ENCODE measurements around the gene GPR39. TPM values are rescaled to one million over a fixed set of nuclear protein-coding genes. Genes with fewer than 3 reads are reported as not detected.

Gene GPR39
- total RNA-seq, 2 experiments from 2014 or later: not detected

GRCh38 chr2:132559326-132559725, 142.7 kb downstream of the GPR39 start:
- H3K4me3 Mint-ChIP-seq: no peak overlapping the region
- H3K9me3 Mint-ChIP-seq (ENCODE audit: low read depth): no peaks in the 10 kb centered on the region
- H3K27ac Mint-ChIP-seq: no peak overlapping the region
- intact Hi-C loops (cut with DNase I, micrococcal nuclease): no loop called here
- no peaks in the 10 kb centered on the region for H3K36me3 Mint-ChIP-seq (ENCODE audit: low read depth)
- DNase-seq: no peak
- ChIA-PET POLR2A (no interaction called here), CTCF (interaction anchor here (0.7 to 1.4 kb wide), 2 partner anchors 12 to 89 kb away, joined by 3 to 4 read pairs; no protein-coding TSS in a partner anchor)
- no peaks in the 10 kb centered on the region for H3K27me3 Mint-ChIP-seq
- no peaks in the 10 kb centered on the region for H3K4me1 Mint-ChIP-seq
- no peak for ATAC-seq

DNA sequence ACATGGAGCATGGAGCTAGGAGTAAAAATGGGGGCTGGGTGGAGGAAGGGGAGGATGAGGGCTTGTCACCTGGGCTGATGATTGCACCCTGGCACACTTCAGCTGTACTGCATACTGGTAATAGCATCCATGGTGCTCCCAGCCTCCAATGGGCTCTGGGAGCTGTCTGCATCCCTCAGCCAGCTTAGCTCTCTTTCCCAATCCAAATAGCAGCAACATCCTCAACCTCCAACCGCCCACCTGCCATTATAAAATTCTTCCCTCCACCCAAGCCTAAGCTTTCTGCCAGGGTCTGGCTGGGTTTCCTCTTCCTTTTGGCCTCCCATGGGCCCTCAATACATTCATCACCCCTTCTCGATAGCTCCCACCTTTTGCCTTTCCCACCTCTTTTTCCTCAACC, 143.3 kb downstream of the GPR39 start:
- POLR2A ChIA-PET: no interaction called here
- Mint-ChIP-seq H3K4me3 (no peak overlapping the region), H3K9me3 (ENCODE audit: low read depth) (no peaks in the 10 kb centered on the region), H3K27ac (no peak overlapping the region), H3K27me3 (no peaks in the 10 kb centered on the region), H3K36me3 (ENCODE audit: low read depth) (no peaks in the 10 kb centered on the region), H3K4me1 (no peaks in the 10 kb centered on the region)
- ATAC-seq: no peak
- intact Hi-C loops (cut with DNase I, micrococcal nuclease): no loop called here
- CTCF ChIA-PET: no interaction called here
- no peak for DNase-seq

- POLR2A ChIA-PET: no interaction called here
- intact Hi-C loops (cut with DNase I, micrococcal nuclease): no loop called here
- DNase-seq (no peak), ATAC-seq (no peak)
- no peak overlapping the region for H3K27ac Mint-ChIP-seq
- no peaks in the 10 kb centered on the region for H3K36me3 Mint-ChIP-seq (ENCODE audit: low read depth)
- H3K4me3 Mint-ChIP-seq: no peak overlapping the region
- no peaks in the 10 kb centered on the region for H3K4me1 Mint-ChIP-seq
- CTCF ChIA-PET: no interaction called here
- H3K27me3 Mint-ChIP-seq: no peaks in the 10 kb centered on the region
- no peaks in the 10 kb centered on the region for H3K9me3 Mint-ChIP-seq (ENCODE audit: low read depth)
These were observed 144.0 kb downstream of the GPR39 start for GRCh38 chr2:132560562-132560961.

GRCh38 chr2:132562245-132562644, 145.6 kb downstream of the GPR39 start:
- CTCF ChIA-PET: no interaction called here
- H3K27me3 Mint-ChIP-seq: no peaks in the 10 kb centered on the region

GRCh38 chr2:132564065-132564464, 147.5 kb downstream of the GPR39 start:
- Mint-ChIP-seq H3K27ac (no peak overlapping the region), H3K4me1 (no peaks in the 10 kb centered on the region), H3K27me3 (no peaks in the 10 kb centered on the region), H3K9me3 (ENCODE audit: low read depth) (peaks cover 5% of the 10 kb centered on the region), H3K36me3 (ENCODE audit: low read depth) (no peaks in the 10 kb centered on the region), H3K4me3 (no peak overlapping the region)
- intact Hi-C loops (cut with DNase I, micrococcal nuclease): no loop called here
- CTCF ChIA-PET: no interaction called here
- ATAC-seq (no peak), DNase-seq (no peak)
- POLR2A ChIA-PET: no interaction called here

More at GRCh38 chr2:132562245-132562644, 145.6 kb downstream of the GPR39 start:
- intact Hi-C loops (cut with DNase I, micrococcal nuclease): no loop called here
- DNase-seq (no peak), ATAC-seq (no peak)
- POLR2A ChIA-PET: no interaction called here
- H3K27ac Mint-ChIP-seq: no peak overlapping the region
- no peak overlapping the region for H3K4me3 Mint-ChIP-seq
- H3K4me1 Mint-ChIP-seq: no peaks in the 10 kb centered on the region
- H3K36me3 Mint-ChIP-seq (ENCODE audit: low read depth): no peaks in the 10 kb centered on the region
- H3K9me3 Mint-ChIP-seq (ENCODE audit: low read depth): peaks cover 2% of the 10 kb centered on the region

DNA sequence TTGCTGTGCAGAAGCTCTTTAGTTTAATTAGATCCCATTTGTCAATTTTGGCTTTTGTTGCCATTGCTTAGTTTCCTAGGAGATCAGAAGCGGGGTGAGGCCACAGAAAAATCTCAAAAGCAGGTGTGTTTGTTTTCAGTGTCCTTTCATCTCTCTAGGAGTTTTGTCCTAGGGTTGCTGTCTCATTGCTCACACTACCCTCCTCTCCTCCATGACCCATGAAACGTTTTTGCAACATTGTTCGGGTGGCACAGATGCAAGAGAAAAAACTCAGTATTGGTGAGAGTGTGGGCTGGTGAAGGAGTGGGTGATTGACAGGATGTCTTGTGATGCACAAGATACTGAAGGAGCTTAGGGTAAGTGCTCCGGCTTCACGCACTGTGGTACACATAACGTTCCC, 149.8 kb downstream of the GPR39 start:
- CTCF ChIA-PET: no interaction called here
- Mint-ChIP-seq H3K9me3 (ENCODE audit: low read depth) (peaks cover 5% of the 10 kb centered on the region), H3K4me1 (no peaks in the 10 kb centered on the region), H3K27me3 (no peaks in the 10 kb centered on the region), H3K27ac (no peak overlapping the region), H3K36me3 (ENCODE audit: low read depth) (no peaks in the 10 kb centered on the region), H3K4me3 (no peak overlapping the region)
- intact Hi-C loops (cut with DNase I, micrococcal nuclease): no loop called here
- DNase-seq: no peak
- ATAC-seq: no peak
- POLR2A ChIA-PET: no interaction called here

GRCh38 chr2:132567682-132568081, 151.1 kb downstream of the GPR39 start:
- Mint-ChIP-seq H3K36me3 (ENCODE audit: low read depth) (no peaks in the 10 kb centered on the region), H3K27ac (no peak overlapping the region), H3K4me3 (no peak overlapping the region), H3K9me3 (ENCODE audit: low read depth) (peaks cover 5% of the 10 kb centered on the region), H3K27me3 (no peaks in the 10 kb centered on the region), H3K4me1 (no peaks in the 10 kb centered on the region)
- ChIA-PET POLR2A (no interaction called here), CTCF (no interaction called here)
- DNase-seq (no peak), ATAC-seq (no peak)
- intact Hi-C loops (cut with DNase I, micrococcal nuclease): no loop called here

- Mint-ChIP-seq H3K27ac (no peak overlapping the region), H3K36me3 (ENCODE audit: low read depth) (no peaks in the 10 kb centered on the region), H3K27me3 (no peaks in the 10 kb centered on the region), H3K9me3 (ENCODE audit: low read depth) (peaks cover 5% of the 10 kb centered on the region), H3K4me1 (no peaks in the 10 kb centered on the region), H3K4me3 (no peak overlapping the region)
- ATAC-seq (no peak), DNase-seq (no peak)
- POLR2A ChIA-PET: no interaction called here
- intact Hi-C loops (cut with DNase I, micrococcal nuclease): no loop called here
- CTCF ChIA-PET: no interaction called here
These were observed 152.1 kb downstream of the GPR39 start for GRCh38 chr2:132568656-132569055.

GRCh38 chr2:132573444-132574007, 156.9 kb downstream of the GPR39 start:
- no peak for ATAC-seq
- H3K36me3 Mint-ChIP-seq (ENCODE audit: low read depth): no peaks in the 10 kb centered on the region
- no peaks in the 10 kb centered on the region for H3K27me3 Mint-ChIP-seq
- no peaks in the 10 kb centered on the region for H3K9me3 Mint-ChIP-seq (ENCODE audit: low read depth)
- no peak for DNase-seq
- intact Hi-C loops (cut with DNase I, micrococcal nuclease): no loop called here
- no peaks in the 10 kb centered on the region for H3K4me1 Mint-ChIP-seq
- ChIA-PET CTCF (no interaction called here), POLR2A (no interaction called here)
- H3K4me3 Mint-ChIP-seq: no peak overlapping the region
- H3K27ac Mint-ChIP-seq: no peak overlapping the region

DNA sequence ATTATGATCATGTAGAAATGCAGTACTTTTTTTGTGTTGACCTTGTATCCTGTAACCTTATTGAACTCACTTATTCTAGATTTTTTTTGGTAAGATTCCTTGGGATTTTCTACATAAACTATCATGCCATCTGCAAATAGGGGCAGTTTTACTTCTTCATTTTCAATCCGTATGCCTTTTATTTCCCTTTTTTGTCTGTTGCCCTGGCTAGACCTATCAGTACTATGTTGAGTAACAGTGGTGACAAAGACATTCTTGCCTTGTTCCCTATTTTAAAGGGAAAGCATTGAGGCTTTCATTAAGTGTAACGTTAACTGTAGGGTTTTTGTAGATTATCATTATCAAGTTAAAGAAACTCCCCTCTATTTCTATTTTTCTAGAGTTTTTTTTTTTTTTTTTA, 161.1 kb downstream of the GPR39 start:
- ChIA-PET POLR2A (no interaction called here), CTCF (no interaction called here)
- ATAC-seq (no peak), DNase-seq (no peak)
- Mint-ChIP-seq H3K27ac (no peak overlapping the region), H3K4me3 (no peak overlapping the region), H3K27me3 (peaks cover 2% of the 10 kb centered on the region), H3K36me3 (ENCODE audit: low read depth) (no peaks in the 10 kb centered on the region), H3K4me1 (no peaks in the 10 kb centered on the region), H3K9me3 (ENCODE audit: low read depth) (no peaks in the 10 kb centered on the region)
- intact Hi-C loops (cut with DNase I, micrococcal nuclease): no loop called here

DNA sequence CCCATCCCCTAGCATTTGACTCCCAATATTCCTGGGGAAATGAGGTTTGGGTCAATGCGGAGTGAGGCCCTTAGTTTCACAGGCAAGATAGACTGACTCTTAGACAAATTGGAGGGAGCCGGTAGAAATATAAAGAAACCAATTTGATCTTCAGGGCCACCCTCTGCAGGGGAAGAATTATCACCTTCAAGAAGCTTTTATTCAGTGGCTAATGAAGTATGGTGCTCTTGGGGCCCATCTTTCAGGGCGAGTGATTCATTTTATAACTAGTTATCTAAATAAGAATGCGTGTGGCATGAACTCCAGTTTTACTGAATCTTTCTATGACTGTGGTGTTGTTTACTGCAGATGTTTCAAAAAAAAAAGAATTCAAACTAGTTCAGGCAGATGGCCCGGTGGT, 165.0 kb downstream of the GPR39 start:
- intact Hi-C loops (cut with DNase I, micrococcal nuclease): no loop called here
- no peak overlapping the region for H3K4me3 Mint-ChIP-seq
- ATAC-seq: no peak
- no peak for DNase-seq
- ChIA-PET POLR2A (no interaction called here), CTCF (no interaction called here)
- H3K27ac Mint-ChIP-seq: no peak overlapping the region
- peaks cover 2% of the 10 kb centered on the region for H3K27me3 Mint-ChIP-seq
- H3K36me3 Mint-ChIP-seq (ENCODE audit: low read depth): no peaks in the 10 kb centered on the region
- H3K9me3 Mint-ChIP-seq (ENCODE audit: low read depth): no peaks in the 10 kb centered on the region
- H3K4me1 Mint-ChIP-seq: no peaks in the 10 kb centered on the region

- Mint-ChIP-seq H3K27me3 (peaks cover 2% of the 10 kb centered on the region), H3K27ac (no peak overlapping the region), H3K4me3 (no peak overlapping the region), H3K4me1 (no peaks in the 10 kb centered on the region), H3K9me3 (ENCODE audit: low read depth) (no peaks in the 10 kb centered on the region), H3K36me3 (ENCODE audit: low read depth) (no peaks in the 10 kb centered on the region)
- ChIA-PET POLR2A (no interaction called here), CTCF (no interaction called here)
- ATAC-seq (no peak), DNase-seq (no peak)
- intact Hi-C loops (cut with DNase I, micrococcal nuclease): no loop called here
These were observed 165.6 kb downstream of the GPR39 start for GRCh38 chr2:132581991-132582738.

Measured in activated CD4-positive, alpha-beta T cell treated with anti-CD3 and anti-CD28 coated beads for 36 hours (primary cell).